Hepatocyte (in vitro differentiated cells): ENCODE data around the gene RNF25.

Experiments
- EZH2 ChIP-seq: fragments of 200-600 bp; sonication (generic); IDR thresholded peaks from 2 replicates; pipeline ENCODE4 v1.6.1; 2016; ENCODE audit warnings: antibody characterized with exemption, mild to moderate bottlenecking, borderline replicate concordance
- TF ChIP-seq, protein P1 (sequence below): fragments of 200-600 bp; sonication (generic); IDR thresholded peaks from 2 replicates; pipeline ENCODE4 v1.5.1; 2016; ENCODE audit warnings: antibody characterized with exemption, mild to moderate bottlenecking; ENCODE audit not compliant: poor library complexity

DNA sequence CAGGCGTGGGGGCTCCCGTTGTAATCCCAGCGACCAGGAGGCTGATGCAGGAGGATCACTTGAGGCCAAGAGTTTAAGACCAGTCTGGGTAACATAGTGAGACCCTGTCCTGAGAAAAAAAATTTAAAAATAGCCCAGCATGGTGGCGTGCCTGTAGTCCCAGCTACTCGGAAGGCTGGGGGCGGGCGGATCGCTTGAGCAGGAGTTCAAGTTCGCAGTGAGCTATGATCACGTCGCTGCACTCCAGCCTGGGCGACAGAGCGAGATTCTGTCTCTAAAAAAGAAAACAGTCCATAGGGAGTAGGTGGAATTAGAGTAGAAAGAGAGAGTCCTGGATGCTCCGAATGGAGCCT, 38.5 kb upstream of the RNF25 start:
- TF ChIP-seq, protein P1, sequence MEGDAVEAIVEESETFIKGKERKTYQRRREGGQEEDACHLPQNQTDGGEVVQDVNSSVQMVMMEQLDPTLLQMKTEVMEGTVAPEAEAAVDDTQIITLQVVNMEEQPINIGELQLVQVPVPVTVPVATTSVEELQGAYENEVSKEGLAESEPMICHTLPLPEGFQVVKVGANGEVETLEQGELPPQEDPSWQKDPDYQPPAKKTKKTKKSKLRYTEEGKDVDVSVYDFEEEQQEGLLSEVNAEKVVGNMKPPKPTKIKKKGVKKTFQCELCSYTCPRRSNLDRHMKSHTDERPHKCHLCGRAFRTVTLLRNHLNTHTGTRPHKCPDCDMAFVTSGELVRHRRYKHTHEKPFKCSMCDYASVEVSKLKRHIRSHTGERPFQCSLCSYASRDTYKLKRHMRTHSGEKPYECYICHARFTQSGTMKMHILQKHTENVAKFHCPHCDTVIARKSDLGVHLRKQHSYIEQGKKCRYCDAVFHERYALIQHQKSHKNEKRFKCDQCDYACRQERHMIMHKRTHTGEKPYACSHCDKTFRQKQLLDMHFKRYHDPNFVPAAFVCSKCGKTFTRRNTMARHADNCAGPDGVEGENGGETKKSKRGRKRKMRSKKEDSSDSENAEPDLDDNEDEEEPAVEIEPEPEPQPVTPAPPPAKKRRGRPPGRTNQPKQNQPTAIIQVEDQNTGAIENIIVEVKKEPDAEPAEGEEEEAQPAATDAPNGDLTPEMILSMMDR, result no peak
- no peak for TF ChIP-seq EZH2
